OCI-LY7 (cell line): ENCODE results near the gene DPEP1. TPM values are rescaled to one million over a fixed set of nuclear protein-coding genes. Genes with fewer than 3 reads are reported as not detected.

ENCODE experiments used
- BruUV-seq: library from RNA; stranded (reverse); fragments of 400-500 nt; replicated peaks from 2 replicates; lab custom pipeline; 2021; lab: Mats Ljungman, UMichigan
- CTCF ChIA-PET: fragments of 300-600 bp; sonication (Branson Sonifier 250); formaldehyde crosslinking; loops from one replicate; lab custom pipeline; 2022; ENCODE audit warnings: antibody characterized with exemption; ENCODE audit not compliant: unreplicated experiment; lab: Charles Lee
- POLR2A ChIA-PET: fragments of 300-600 bp; sonication (Branson Sonifier 250); formaldehyde crosslinking; loops from one replicate; lab custom pipeline; 2022; ENCODE audit warnings: antibody characterized with exemption; lab: Charles Lee
- DNase-seq: peaks from one replicate; pipeline ENCODE4 v3.0.0-alpha.2; 2015; ENCODE audit warnings: low spot score
- H2AFZ ChIP-seq: fragments of 200-600 bp; sonication (generic), shearing (Covaris generic); 2 replicates; pipeline ENCODE4 v1.6.1; 2014; ENCODE audit warnings: mild to moderate bottlenecking, antibody characterized with exemption, low read length, moderate library complexity
- H3K27ac ChIP-seq: fragments of 200-600 bp; sonication (generic); 2 replicates; pipeline ENCODE4 v1.5.1; 2014; ENCODE audit warnings: mixed run types, low read depth, mild to moderate bottlenecking, moderate library complexity, low read length, inconsistent platforms; ENCODE audit not compliant: poor library complexity, severe bottlenecking
- H3K36me3 ChIP-seq: fragments of 200-600 bp; sonication (generic); 2 replicates; pipeline ENCODE4 v1.6.1; 2014; ENCODE audit warnings: mild to moderate bottlenecking, antibody characterized with exemption, low read length, moderate library complexity, mixed read lengths; ENCODE audit not compliant: insufficient read depth
- H3K4me1 ChIP-seq: fragments of 200-600 bp; sonication (generic); 2 replicates; pipeline ENCODE4 v1.5.1; 2014; ENCODE audit warnings: mild to moderate bottlenecking, low read length; ENCODE audit not compliant: insufficient read depth, poor library complexity, severe bottlenecking
- H3K4me2 ChIP-seq: fragments of 200-600 bp; sonication (generic); 2 replicates; pipeline ENCODE4 v1.6.1; 2014; ENCODE audit warnings: mild to moderate bottlenecking, low read length
- H3K4me3 ChIP-seq: fragments of 200-600 bp; sonication (generic); 2 replicates; pipeline ENCODE4 v1.5.1; 2014; ENCODE audit warnings: mild to moderate bottlenecking, low read depth, low read length; ENCODE audit not compliant: poor library complexity, severe bottlenecking
- H3K79me2 ChIP-seq: fragments of 200-600 bp; sonication (generic); 2 replicates; pipeline ENCODE4 v1.6.1; 2016; ENCODE audit warnings: low read depth, mild to moderate bottlenecking, low read length, moderate library complexity, mixed read lengths; ENCODE audit not compliant: insufficient read depth
- H3K9me2 ChIP-seq: fragments of 200-600 bp; sonication (generic); 2 replicates; pipeline ENCODE4 v1.6.1; 2016; ENCODE audit warnings: mild to moderate bottlenecking, low read length, mixed read lengths; ENCODE audit not compliant: insufficient read depth
- H3K9me3 ChIP-seq: fragments of 200-600 bp; sonication (generic); 2 replicates; pipeline ENCODE4 v1.6.1; 2014; ENCODE audit warnings: mild to moderate bottlenecking, mixed run types, low read length, mixed read lengths
- H4K20me1 ChIP-seq: fragments of 200-600 bp; sonication (generic); 2 replicates; pipeline ENCODE4 v1.6.1; 2014; ENCODE audit warnings: mild to moderate bottlenecking, antibody characterized with exemption, low read length, moderate library complexity, mixed read lengths; ENCODE audit not compliant: insufficient read depth
- CTCF ChIP-seq: fragments of 200-600 bp; sonication (generic); conservative IDR thresholded peaks from 2 replicates; pipeline ENCODE4 v1.5.1; 2014; ENCODE audit warnings: mild to moderate bottlenecking, antibody characterized with exemption, low read length, moderate library complexity, mixed read lengths
- EZH2phosphoT487 ChIP-seq: fragments of 200-600 bp; sonication (generic); IDR thresholded peaks from 2 replicates; pipeline ENCODE4 v1.6.1; 2018; ENCODE audit warnings: low read depth, borderline replicate concordance, mild to moderate bottlenecking, mixed run types, antibody characterized with exemption, low read length, moderate library complexity, mixed read lengths
- intact Hi-C: fragments of 100-400 bp; cut with micrococcal nuclease; formaldehyde crosslinking; loops from one replicate; pipeline ENCODE4 v1.10.0; 2022; ENCODE audit not compliant: unreplicated experiment
- total RNA-seq, 2 experiments: library from RNA; depleted of rRNA in 1 of 2; stranded (reverse); fragments of >200 nt in 1 of 2; shearing (Covaris generic) in 1 of 2; gene quantifications; 2 replicates each; pipeline ENCODE4 v1.2.3, GENCODE V29; 2014 to 2022

The DPEP1 gene
- total RNA-seq, 2 experiments from 2014 or later, result not detected

- no peak overlapping the region for H3K27ac ChIP-seq
- POLR2A ChIA-PET, result no interaction called here
- H2AFZ ChIP-seq, result no peak overlapping the region
Measured at GRCh38 chr16:89617036-89617435, 3.6 kb downstream of the DPEP1 start.

GRCh38 chr16:89618109-89618998, 4.9 kb downstream of the DPEP1 start:
- Histone ChIP-seq H3K79me2 (no peaks in the 10 kb centered on the region), H3K9me2 (no peaks in the 10 kb centered on the region), H3K36me3 (no peaks in the 10 kb centered on the region), H2AFZ (no peak overlapping the region), H3K4me2 (no peak overlapping the region), H3K4me3 (no peak overlapping the region), H4K20me1 (no peaks in the 10 kb centered on the region), H3K9me3 (no peaks in the 10 kb centered on the region), H3K4me1 (no peaks in the 10 kb centered on the region), H3K27ac (no peak overlapping the region)
- no peak for DNase-seq
- no TSS peak for BruUV-seq
- no peak for TF ChIP-seq EZH2phosphoT487
- no peak for TF ChIP-seq CTCF
- ChIA-PET POLR2A (no interaction called here), CTCF (no interaction called here)
- intact Hi-C loops, result no loop called here

More at GRCh38 chr16:89617036-89617435, 3.6 kb downstream of the DPEP1 start:
- Histone ChIP-seq H3K36me3 (no peaks in the 10 kb centered on the region), H3K4me3 (no peak overlapping the region), H4K20me1 (no peaks in the 10 kb centered on the region), H3K9me3 (no peaks in the 10 kb centered on the region), H3K4me2 (no peak overlapping the region), H3K79me2 (no peaks in the 10 kb centered on the region), H3K4me1 (no peaks in the 10 kb centered on the region), H3K9me2 (no peaks in the 10 kb centered on the region)
- no peak for TF ChIP-seq EZH2phosphoT487
- no peak for TF ChIP-seq CTCF
- CTCF ChIA-PET, result interaction anchor here (0.6 kb wide), 1 partner anchor 445 kb away, joined by 3 read pairs; the partner anchor contains the start of gene CDH15
- BruUV-seq, result no TSS peak
- DNase-seq, result no peak
- intact Hi-C loops, result no loop called here

GRCh38 chr16:89619840-89620239, 6.4 kb downstream of the DPEP1 start:
- Histone ChIP-seq H3K27ac (no peak overlapping the region), H3K4me3 (no peak overlapping the region), H3K9me3 (no peaks in the 10 kb centered on the region), H3K4me1 (no peaks in the 10 kb centered on the region), H3K9me2 (no peaks in the 10 kb centered on the region), H3K79me2 (no peaks in the 10 kb centered on the region), H3K36me3 (no peaks in the 10 kb centered on the region), H3K4me2 (no peak overlapping the region), H2AFZ (no peak overlapping the region), H4K20me1 (no peaks in the 10 kb centered on the region)
- POLR2A ChIA-PET, result no interaction called here
- no peak for TF ChIP-seq CTCF
- DNase-seq, result no peak
- no TSS peak for BruUV-seq
- CTCF ChIA-PET, result no interaction called here
- intact Hi-C loops, result no loop called here
